Bronchial epithelial cell (primary cell): ENCODE results near the gene CYTIP. TPM values are rescaled to one million over a fixed set of nuclear protein-coding genes. Genes with fewer than 3 reads are reported as not detected.

Source experiments
- DNase-seq: peaks from one replicate; pipeline ENCODE4 v3.0.0-alpha.2; 2010; ENCODE audit warnings: low read depth
- FAIRE-seq: peaks from 2 replicates; lab custom pipeline; 2011; peaks lifted over from hg19 to GRCh38; lab: Jason Lieb, UNC
- H3K27me3 ChIP-seq: 2 replicates; pipeline ENCODE4 v1.5.1; 2011; ENCODE audit warnings: low read length; ENCODE audit not compliant: control insufficient read depth, insufficient read depth
- H3K36me3 ChIP-seq: 2 replicates; pipeline ENCODE4 v1.5.1; 2011; ENCODE audit warnings: low read length; ENCODE audit not compliant: control insufficient read depth, insufficient read depth
- H3K4me3 ChIP-seq: 2 replicates; pipeline ENCODE4 v1.5.1; 2011; ENCODE audit warnings: mild to moderate bottlenecking, low read depth, low read length, control low read depth
- CTCF ChIP-seq: IDR thresholded peaks from 2 replicates; pipeline ENCODE4 v1.5.1; 2011; ENCODE audit warnings: mild to moderate bottlenecking, moderate library complexity, low read length, control low read depth, inconsistent platforms; ENCODE audit not compliant: insufficient read depth, severe bottlenecking
- total RNA-seq: library from RNA; depleted of rRNA; stranded (reverse); fragments of >200 nt; gene quantifications from 2 replicates; pipeline ENCODE4 v1.2.1, GENCODE V29; 2014

CYTIP gene
- total RNA-seq, 1 donor from 2014 or later = not detected

DNA sequence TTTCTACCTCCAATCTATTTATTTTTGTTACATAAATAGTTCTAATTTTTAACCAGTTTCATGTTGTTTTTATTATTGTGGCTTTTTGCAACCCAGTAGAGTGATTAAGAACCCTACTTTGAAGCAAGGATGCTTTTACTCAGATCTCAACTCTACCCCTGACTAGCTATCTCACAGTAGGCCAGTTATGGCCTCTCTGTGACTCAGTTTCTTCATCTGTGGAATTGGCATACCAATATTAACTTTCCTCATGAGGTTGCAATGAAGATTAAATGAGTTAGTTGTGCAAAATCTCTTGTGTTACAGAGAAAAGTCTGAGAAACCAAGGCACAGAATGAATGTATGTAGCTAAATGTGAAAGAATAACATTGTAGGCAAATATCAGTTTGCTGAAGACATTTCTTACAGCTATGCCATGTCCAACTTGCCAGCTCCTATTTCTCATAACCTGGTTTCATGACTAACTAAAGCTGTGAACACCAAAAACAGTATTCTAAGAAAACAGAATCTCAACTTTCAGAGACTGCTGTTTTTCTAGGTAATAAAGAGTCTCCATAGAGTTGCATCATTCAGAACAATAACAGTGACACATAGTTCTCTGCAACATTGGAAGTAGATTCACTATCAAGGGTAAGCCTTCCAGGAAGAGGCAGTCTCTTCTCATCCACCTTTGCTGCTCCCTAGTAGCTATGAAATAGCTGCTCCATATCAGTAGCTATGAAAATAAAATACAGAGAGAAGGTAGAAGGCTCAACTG is 33.2 kb upstream of the CYTIP start:
- H3K36me3 ChIP-seq = no peaks in the 10 kb centered on the region
- FAIRE-seq = no peak
- TF ChIP-seq CTCF = no peak
- no peak overlapping the region for H3K4me3 ChIP-seq
- DNase-seq = peak; percentile 48
- H3K27me3 ChIP-seq = no peaks in the 10 kb centered on the region

- no peak for DNase-seq
- Histone ChIP-seq H3K4me3 (no peak overlapping the region), H3K27me3 (no peaks in the 10 kb centered on the region), H3K36me3 (no peaks in the 10 kb centered on the region)
- no peak for FAIRE-seq
- TF ChIP-seq CTCF = no peak
Measured at GRCh38 chr2:157475722-157476390, 32.0 kb upstream of the CYTIP start.

DNA sequence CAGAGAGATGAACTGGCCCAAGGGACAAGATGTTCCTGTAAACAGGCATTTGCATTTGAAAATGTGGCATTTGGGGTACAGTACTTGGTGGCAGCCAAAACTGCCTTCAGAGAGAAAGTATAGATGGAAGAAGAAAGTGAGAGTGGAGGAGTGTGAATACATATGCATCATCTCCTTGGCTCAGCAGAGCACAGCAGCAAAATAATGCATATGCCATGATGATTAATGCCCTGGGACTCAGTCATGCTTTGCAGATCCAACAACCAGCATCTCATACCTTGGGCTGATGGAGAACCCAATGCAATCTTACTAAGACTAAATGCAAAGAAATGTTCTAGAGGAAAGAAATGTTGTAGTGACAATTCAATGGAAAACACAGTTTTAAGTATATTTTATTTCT is 29.7 kb upstream of the CYTIP start:
- no peak overlapping the region for H3K4me3 ChIP-seq
- no peak for FAIRE-seq
- TF ChIP-seq CTCF = no peak
- DNase-seq = peak; percentile 61
- H3K27me3 ChIP-seq = no peaks in the 10 kb centered on the region
- H3K36me3 ChIP-seq = no peaks in the 10 kb centered on the region

DNA sequence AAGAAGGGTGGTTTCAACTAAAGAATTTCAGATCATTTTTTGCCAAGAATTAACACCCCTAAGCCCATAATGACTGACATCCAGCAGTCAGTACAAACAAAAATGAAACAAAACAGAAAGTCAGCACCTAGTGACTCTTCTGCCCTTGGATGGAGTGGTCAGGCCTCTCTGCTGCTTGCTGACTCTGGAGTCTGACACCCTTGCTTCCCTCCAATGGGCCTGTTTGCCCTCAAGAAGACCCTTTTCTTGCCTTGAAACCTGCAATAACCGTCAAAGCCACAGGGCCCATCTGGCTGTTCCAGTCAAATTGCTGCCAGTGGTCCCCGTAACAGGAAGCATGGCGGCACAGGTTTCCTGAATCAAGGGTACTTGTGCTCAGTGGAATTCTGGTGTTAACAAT is 27.2 kb upstream of the CYTIP start:
- H3K27me3 ChIP-seq = no peaks in the 10 kb centered on the region
- TF ChIP-seq CTCF = no peak
- no peak overlapping the region for H3K4me3 ChIP-seq
- no peak for FAIRE-seq
- DNase-seq = no peak
- H3K36me3 ChIP-seq = no peaks in the 10 kb centered on the region

DNA sequence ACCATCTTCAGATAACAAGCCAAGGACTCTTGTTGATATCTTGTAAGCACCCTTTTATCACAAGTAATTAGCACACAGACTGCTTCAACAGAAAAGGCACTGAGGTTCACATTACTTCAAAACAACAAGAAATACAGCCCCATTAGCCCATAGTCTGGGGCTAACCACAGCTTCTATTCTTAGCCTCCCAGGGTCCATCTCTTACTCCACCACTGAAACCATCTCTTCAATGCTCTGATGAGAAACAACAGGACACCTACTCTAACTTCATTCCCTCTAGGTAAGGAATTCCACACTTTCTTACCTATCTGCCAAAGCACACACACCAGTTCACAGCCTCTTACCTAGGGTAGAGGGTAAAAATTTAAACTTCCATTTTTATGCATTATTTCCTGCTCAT is 26.4 kb upstream of the CYTIP start:
- no peak for TF ChIP-seq CTCF
- H3K36me3 ChIP-seq = no peaks in the 10 kb centered on the region
- FAIRE-seq (no peak), DNase-seq (no peak)
- H3K27me3 ChIP-seq = no peaks in the 10 kb centered on the region
- H3K4me3 ChIP-seq = no peak overlapping the region
